Activated CD4-positive, alpha-beta T cell treated with anti-CD3 and anti-CD28 coated beads, Interleukin-2, amount 10 ng/mL, durations not matched to agents 24 days and 14 days (primary cell): ENCODE measurements around the gene RHBDL1. TPM values are rescaled to one million over a fixed set of nuclear protein-coding genes. Genes with fewer than 3 reads are reported as not detected.

Experiments used
- DNase-seq: peaks from one replicate; pipeline ENCODE4 v3.0.0; 2022
- H3K27ac Mint-ChIP-seq: one replicate; pipeline ENCODE4 v1.8.0; 2022; ENCODE audit warnings: mild to moderate bottlenecking, mixed read lengths
- H3K27me3 Mint-ChIP-seq: one replicate; pipeline ENCODE4 v1.8.0; 2022; ENCODE audit warnings: mixed read lengths
- H3K36me3 Mint-ChIP-seq: one replicate; pipeline ENCODE4 v1.8.0; 2022; ENCODE audit warnings: low read depth, mild to moderate bottlenecking, mixed read lengths
- H3K4me1 Mint-ChIP-seq: one replicate; pipeline ENCODE4 v1.8.0; 2021; ENCODE audit warnings: mixed read lengths
- H3K4me3 Mint-ChIP-seq: one replicate; pipeline ENCODE4 v1.8.0; 2022; ENCODE audit warnings: mild to moderate bottlenecking, moderate library complexity, mixed read lengths
- H3K9me3 Mint-ChIP-seq: one replicate; pipeline ENCODE4 v1.8.0; 2021; ENCODE audit warnings: mixed read lengths
- intact Hi-C: fragments of 100-400 bp; cut with micrococcal nuclease; formaldehyde crosslinking; loops from one replicate; pipeline ENCODE4 v1.15.1; 2023
- total RNA-seq: library from RNA; stranded (reverse); gene quantifications from 2 replicates; pipeline ENCODE4 v1.2.3, GENCODE V29; 2022

The RHBDL1 gene
- total RNA-seq, 1 donor from 2014 or later: 1.1 TPM

GRCh38 chr16:670485-671352, 4.8 kb upstream of the RHBDL1 start:
- H3K4me3 Mint-ChIP-seq: peak overlapping the region; percentile 84
- intact Hi-C loops: no loop called here
- peaks cover 24% of the 10 kb centered on the region for H3K36me3 Mint-ChIP-seq
- H3K27me3 Mint-ChIP-seq: peaks cover 5% of the 10 kb centered on the region
- H3K4me1 Mint-ChIP-seq: peaks cover 5% of the 10 kb centered on the region
- H3K27ac Mint-ChIP-seq: no peak overlapping the region
- no peaks in the 10 kb centered on the region for H3K9me3 Mint-ChIP-seq
- no peak for DNase-seq

GRCh38 chr16:671353-672131, 3.9 kb upstream of the RHBDL1 start:
- Mint-ChIP-seq H3K4me3 (no peak overlapping the region), H3K27ac (no peak overlapping the region), H3K9me3 (no peaks in the 10 kb centered on the region), H3K36me3 (peaks cover 24% of the 10 kb centered on the region), H3K4me1 (peaks cover 5% of the 10 kb centered on the region), H3K27me3 (peaks cover 5% of the 10 kb centered on the region)
- no peak for DNase-seq
- intact Hi-C loops: no loop called here

DNA sequence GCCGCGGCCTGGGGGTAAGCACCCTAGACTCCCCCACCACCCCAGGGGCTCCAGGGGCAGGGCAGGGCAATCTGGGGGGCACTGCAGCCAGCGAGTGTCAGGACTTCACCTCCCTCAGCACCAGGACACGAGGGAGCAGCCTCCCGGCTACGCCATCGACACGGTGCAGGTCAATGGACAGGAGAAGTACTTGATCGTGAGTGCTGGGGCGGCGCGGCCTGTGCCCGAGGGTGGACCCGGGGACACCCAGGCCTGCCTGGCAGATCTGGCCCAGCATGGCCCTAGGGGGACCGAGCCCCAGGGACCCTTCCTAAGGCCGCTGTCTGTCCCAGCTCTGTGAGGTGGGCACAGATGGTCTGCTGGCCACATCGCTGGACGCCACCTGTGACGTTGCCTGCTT, 3.1 kb upstream of the RHBDL1 start:
- H3K27ac Mint-ChIP-seq: no peak overlapping the region
- H3K4me1 Mint-ChIP-seq: peaks cover 5% of the 10 kb centered on the region
- no peak for DNase-seq
- H3K27me3 Mint-ChIP-seq: peaks cover 5% of the 10 kb centered on the region
- H3K9me3 Mint-ChIP-seq: no peaks in the 10 kb centered on the region
- peaks cover 24% of the 10 kb centered on the region for H3K36me3 Mint-ChIP-seq
- intact Hi-C loops: no loop called here
- no peak overlapping the region for H3K4me3 Mint-ChIP-seq

- Mint-ChIP-seq H3K4me3 (no peak overlapping the region), H3K4me1 (peaks cover 3% of the 10 kb centered on the region), H3K36me3 (peaks cover 21% of the 10 kb centered on the region), H3K27ac (no peak overlapping the region), H3K9me3 (no peaks in the 10 kb centered on the region), H3K27me3 (peaks cover 5% of the 10 kb centered on the region)
- no peak for DNase-seq
- intact Hi-C loops: no loop called here
These were observed 2.6 kb upstream of the RHBDL1 start for GRCh38 chr16:672851-673250.

DNA sequence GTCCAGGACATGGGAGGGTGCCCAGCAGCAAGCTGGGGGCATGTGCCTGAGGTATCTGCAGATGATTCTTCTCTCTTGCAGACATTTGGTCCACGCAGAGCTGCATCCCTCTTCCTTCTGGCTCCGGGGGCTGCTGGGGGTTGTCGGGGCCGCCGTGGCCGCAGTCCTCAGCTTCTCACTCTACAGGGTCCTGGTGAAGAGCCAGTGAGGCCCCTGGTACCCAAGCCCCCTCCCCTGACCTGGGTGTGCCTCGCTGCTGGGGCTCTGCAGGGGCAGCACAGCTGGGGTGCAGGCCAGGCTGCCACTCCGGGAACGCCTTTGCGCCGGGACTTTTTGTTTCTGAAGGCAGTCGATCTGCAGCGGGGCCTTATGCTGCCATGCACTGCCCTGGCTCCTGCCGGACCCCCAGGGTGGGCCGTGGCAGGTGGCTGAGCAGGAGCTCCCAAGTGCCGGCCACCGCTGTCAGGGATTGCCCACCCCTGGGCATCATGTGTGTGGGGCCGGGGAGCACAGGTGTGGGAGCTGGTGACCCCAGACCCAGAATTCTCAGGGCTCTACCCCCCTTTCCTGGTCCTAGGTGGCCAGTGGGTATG, 2.0 kb upstream of the RHBDL1 start:
- H3K4me1 Mint-ChIP-seq: peaks cover 3% of the 10 kb centered on the region

GRCh38 chr16:674214-674881, 1.1 kb upstream of the RHBDL1 start:
- Mint-ChIP-seq H3K27ac (no peak overlapping the region), H3K27me3 (peaks cover 5% of the 10 kb centered on the region), H3K4me1 (peaks cover 5% of the 10 kb centered on the region), H3K36me3 (peaks cover 17% of the 10 kb centered on the region), H3K4me3 (no peak overlapping the region), H3K9me3 (no peaks in the 10 kb centered on the region)
- no peak for DNase-seq
- intact Hi-C loops: no loop called here

More for the DNA sequence above, 2.0 kb upstream of the RHBDL1 start:
- DNase-seq: no peak
- peaks cover 19% of the 10 kb centered on the region for H3K36me3 Mint-ChIP-seq
- intact Hi-C loops: no loop called here
- no peak overlapping the region for H3K4me3 Mint-ChIP-seq
- H3K27ac Mint-ChIP-seq: no peak overlapping the region
- no peaks in the 10 kb centered on the region for H3K9me3 Mint-ChIP-seq
- H3K27me3 Mint-ChIP-seq: peaks cover 5% of the 10 kb centered on the region

GRCh38 chr16:675884-676564, 553 bp downstream of the RHBDL1 start:
- Mint-ChIP-seq H3K36me3 (peaks cover 13% of the 10 kb centered on the region), H3K27me3 (peaks cover 5% of the 10 kb centered on the region), H3K27ac (no peak overlapping the region), H3K4me3 (no peak overlapping the region), H3K9me3 (no peaks in the 10 kb centered on the region), H3K4me1 (peaks cover 6% of the 10 kb centered on the region)
- intact Hi-C loops: no loop called here
- DNase-seq: no peak

DNA sequence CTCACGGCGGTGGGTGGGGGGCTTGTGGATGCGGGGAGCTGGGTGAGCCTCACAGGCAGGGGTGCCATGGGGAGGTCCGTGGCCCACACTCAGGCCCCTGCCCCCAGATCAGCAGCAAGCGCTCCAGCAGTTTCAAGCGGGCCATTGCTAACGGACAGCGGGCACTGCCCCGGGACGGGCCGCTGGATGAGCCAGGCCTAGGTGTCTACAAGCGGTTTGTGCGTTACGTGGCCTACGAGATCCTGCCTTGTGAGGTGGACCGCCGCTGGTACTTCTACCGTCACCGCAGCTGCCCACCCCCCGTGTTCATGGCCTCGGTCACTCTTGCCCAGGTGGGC, 1.1 kb downstream of the RHBDL1 start:
- H3K4me1 Mint-ChIP-seq: peaks cover 9% of the 10 kb centered on the region
- H3K36me3 Mint-ChIP-seq: peaks cover 15% of the 10 kb centered on the region
- DNase-seq: no peak
- intact Hi-C loops: no loop called here
- H3K27me3 Mint-ChIP-seq: peaks cover 5% of the 10 kb centered on the region
- H3K4me3 Mint-ChIP-seq: no peak overlapping the region
- H3K27ac Mint-ChIP-seq: no peak overlapping the region
- H3K9me3 Mint-ChIP-seq: no peaks in the 10 kb centered on the region

- Mint-ChIP-seq H3K9me3 (no peaks in the 10 kb centered on the region), H3K27ac (no peak overlapping the region), H3K27me3 (peaks cover 5% of the 10 kb centered on the region), H3K4me1 (peaks cover 11% of the 10 kb centered on the region), H3K4me3 (no peak overlapping the region), H3K36me3 (peaks cover 19% of the 10 kb centered on the region)
- intact Hi-C loops: no loop called here
- DNase-seq: no peak
These were observed 1.4 kb downstream of the RHBDL1 start for GRCh38 chr16:676913-677312.

DNA sequence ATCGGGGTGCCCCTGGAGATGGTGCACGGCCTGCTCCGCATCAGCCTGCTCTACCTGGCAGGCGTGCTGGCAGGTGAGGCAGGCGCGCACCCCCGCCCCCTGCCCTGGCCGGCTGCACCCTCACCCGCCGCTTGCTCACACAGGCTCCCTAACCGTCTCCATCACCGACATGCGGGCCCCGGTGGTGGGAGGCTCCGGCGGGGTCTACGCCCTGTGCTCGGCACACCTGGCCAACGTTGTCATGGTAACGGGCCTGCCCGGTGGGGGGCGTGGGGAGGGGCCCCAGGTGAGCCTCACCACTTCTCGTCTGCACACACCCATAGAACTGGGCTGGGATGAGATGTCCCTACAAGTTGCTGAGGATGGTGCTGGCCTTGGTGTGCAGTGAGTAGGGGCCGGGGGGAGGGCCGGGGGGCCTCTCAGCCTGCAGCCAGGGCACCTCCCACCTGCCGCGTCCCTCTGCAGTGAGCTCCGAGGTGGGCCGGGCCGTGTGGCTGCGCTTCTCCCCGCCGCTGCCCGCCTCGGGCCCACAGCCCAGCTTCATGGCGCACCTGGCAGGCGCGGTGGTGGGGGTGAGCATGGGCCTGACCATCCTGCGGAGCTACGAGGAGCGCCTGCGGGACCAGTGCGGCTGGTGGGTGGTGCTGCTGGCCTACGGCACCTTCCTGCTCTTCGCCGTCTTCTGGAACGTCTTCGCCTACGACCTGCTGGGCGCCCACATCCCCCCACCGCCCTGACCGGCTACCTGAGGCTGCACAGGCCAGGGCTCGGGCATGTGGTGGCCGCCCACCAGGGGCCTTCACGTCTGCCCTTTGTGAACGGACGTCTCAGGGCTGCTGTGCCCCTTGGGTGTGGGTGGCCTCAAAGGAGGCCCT, 2.1 kb downstream of the RHBDL1 start:
- Mint-ChIP-seq H3K9me3 (no peaks in the 10 kb centered on the region), H3K27ac (no peak overlapping the region), H3K4me1 (peaks cover 14% of the 10 kb centered on the region), H3K36me3 (peaks cover 24% of the 10 kb centered on the region), H3K4me3 (no peak overlapping the region), H3K27me3 (peaks cover 5% of the 10 kb centered on the region)
- no peak for DNase-seq
- intact Hi-C loops: no loop called here

DNA sequence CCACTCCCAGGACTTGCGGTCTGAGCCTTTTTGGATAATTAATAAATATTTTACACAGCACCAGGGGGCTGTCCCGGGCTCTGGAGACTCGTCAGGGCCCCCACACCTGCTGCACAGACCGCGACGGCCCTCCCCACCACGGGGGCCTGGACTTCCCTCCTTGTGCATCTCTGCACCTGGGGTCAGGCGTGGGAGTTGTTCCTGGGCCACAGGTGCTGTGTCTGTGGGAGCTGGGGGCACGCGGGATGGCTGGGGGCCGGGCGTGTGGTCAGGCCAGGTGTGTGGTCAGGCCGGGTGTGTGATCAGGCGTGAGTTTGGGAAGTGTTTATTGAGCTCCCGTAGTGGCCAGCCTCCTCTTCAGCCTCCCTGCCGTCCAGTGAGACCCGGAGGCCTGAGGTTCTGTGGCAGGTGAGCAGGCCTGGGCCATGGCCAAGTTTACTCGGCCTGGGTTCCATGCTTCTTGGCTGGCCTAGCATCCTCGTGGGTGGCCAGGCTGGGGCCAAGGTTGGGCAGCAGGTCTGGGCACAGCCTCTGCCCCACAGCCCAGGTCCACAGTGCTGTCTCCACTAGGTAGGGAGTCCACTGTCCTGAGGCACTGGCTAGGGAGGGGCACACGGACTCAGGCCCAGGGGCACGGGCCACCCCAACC, 2.9 kb downstream of the RHBDL1 start:
- intact Hi-C loops: no loop called here
- DNase-seq: no peak
- Mint-ChIP-seq H3K9me3 (no peaks in the 10 kb centered on the region), H3K27me3 (peaks cover 5% of the 10 kb centered on the region), H3K4me1 (peaks cover 16% of the 10 kb centered on the region), H3K36me3 (peaks cover 25% of the 10 kb centered on the region), H3K27ac (no peak overlapping the region), H3K4me3 (no peak overlapping the region)
